ENCODE data around the gene DIO2.

- TF ChIP-seq BRCA1 (IDR thresholded peaks at IDR 0.05; ENCODE audit: low read depth, low read length): no peak
- TF ChIP-seq CTCF (IDR thresholded peaks at IDR 0.05; ENCODE audit: control extremely low read depth in 1 of 3, insufficient read depth in 1 of 3, low read depth in 1 of 3, low read length in 3 of 3): no peak
- no peak for TF ChIP-seq MAX (IDR thresholded peaks at IDR 0.05)
- no peak for TF ChIP-seq SP2 (IDR thresholded peaks at IDR 0.05; ENCODE audit: low read length)
- TF ChIP-seq POLR2A (IDR thresholded peaks at IDR 0.05; ENCODE audit: control extremely low read depth in 1 of 2, low read depth in 2 of 2, low read length in 2 of 2): no peak
- TF ChIP-seq ZNF274 (IDR thresholded peaks at IDR 0.05; ENCODE audit: borderline replicate concordance, extremely low read depth, low read length): no peak
- no peak for TF ChIP-seq EZH2 (IDR thresholded peaks at IDR 0.05; ENCODE audit: low read depth, low read length, severe bottlenecking)
- TF ChIP-seq RAD21 (IDR thresholded peaks at IDR 0.05 in 1 of 2, conservative IDR thresholded peaks at IDR 0.05 in 1 of 2; ENCODE audit: low read depth in 2 of 2, low read length in 2 of 2): no peak
- no peak for TF ChIP-seq RFX5 (IDR thresholded peaks at IDR 0.05; ENCODE audit: borderline replicate concordance, low read depth, low read length)
- TF ChIP-seq EGR1 (IDR thresholded peaks at IDR 0.05; ENCODE audit: borderline replicate concordance, low read depth, low read length): no peak
- TF ChIP-seq SP1 (IDR thresholded peaks at IDR 0.05; ENCODE audit: low read depth, low read length): no peak
- TF ChIP-seq SIN3A (conservative IDR thresholded peaks at IDR 0.05 in 1 of 2, IDR thresholded peaks at IDR 0.05 in 1 of 2; ENCODE audit: low read depth in 1 of 2, low read length in 2 of 2): no peak
- TF ChIP-seq ASH2L (IDR thresholded peaks at IDR 0.05; ENCODE audit: low read length): no peak
These were observed 22.7 kb downstream of the DIO2 start for GRCh38 chr14:80188571-80188970.
